Peyer's patch (tissue), 4 donors: ENCODE results near the gene FAM237B.

Experiments used
- CTCF ChIP-seq, 6 experiments: fragments of 450-650 bp in 4 of 6; fragments of 200-600 bp in 2 of 6; sonication (generic) in 1 of 6; IDR thresholded peaks; one replicate each; pipeline ENCODE4 v1.5.1; 2017 to 2019; ENCODE audit warnings: antibody characterized with exemption in 6 of 6, mild to moderate bottlenecking in 3 of 6, moderate library complexity in 1 of 6
- POLR2A ChIP-seq, 2 donors: fragments of 450-650 bp; IDR thresholded peaks; one replicate each; pipeline ENCODE4 v1.5.1; 2017; ENCODE audit warnings: antibody characterized with exemption in 2 of 2, mild to moderate bottlenecking in 2 of 2, moderate library complexity in 2 of 2

GRCh38 chr7:90312745-90313144 is 8.4 kb downstream of the FAM237B start:
- no peak for TF ChIP-seq POLR2A (IDR thresholded peaks at IDR 0.05)
- peak in 3 of 6 experiments; percentile 27 to 46 (median 32) for TF ChIP-seq CTCF (IDR thresholded peaks at IDR 0.05)
